ENCODE measurements around the gene NLRP6. TPM values are rescaled to one million over a fixed set of nuclear protein-coding genes. Genes with fewer than 3 reads are reported as not detected.

NLRP6 gene
- total RNA-seq, 2 experiments from 2014 or later, result 0.25 to 0.65 TPM

- Histone ChIP-seq H4K20me1 (ENCODE audit: insufficient read depth, low read length) (no peaks in the 10 kb centered on the region), H3K9me2 (ENCODE audit: insufficient read depth, low read length) (no peaks in the 10 kb centered on the region), H3K79me2 (ENCODE audit: insufficient read depth, low read depth, low read length) (no peaks in the 10 kb centered on the region), H3K9me3 (ENCODE audit: low read length) (no peaks in the 10 kb centered on the region), H3K36me3 (ENCODE audit: insufficient read depth, low read length) (peaks cover 18% of the 10 kb centered on the region), H2AFZ (ENCODE audit: low read length) (no peak overlapping the region), H3K27ac (ENCODE audit: low read depth, low read length, poor library complexity, severe bottlenecking) (peak overlapping the region; percentile 25), H3K4me2 (ENCODE audit: low read length) (peak overlapping the region; percentile 39), H3K4me3 (ENCODE audit: low read depth, low read length, poor library complexity, severe bottlenecking) (no peak overlapping the region), H3K4me1 (ENCODE audit: insufficient read depth, low read length, poor library complexity, severe bottlenecking) (peaks cover 31% of the 10 kb centered on the region)
- no TSS peak for BruUV-seq (replicated peaks)
- ChIA-PET CTCF (ENCODE audit: unreplicated experiment) (no interaction called here), POLR2A (interaction anchor here (0.6 to 1.9 kb wide), 2 partner anchors 10 to 11 kb away, joined by 3 to 7 read pairs; no protein-coding TSS in a partner anchor)
- intact Hi-C loops (cut with micrococcal nuclease; ENCODE audit: unreplicated experiment), result loop anchor here (10.0 kb wide), 1 partner anchor 48 kb away; the partner anchor contains the start of gene IFITM2
- TF ChIP-seq CTCF (conservative IDR thresholded peaks at IDR 0.05; ENCODE audit: low read length) (no peak), EZH2phosphoT487 (IDR thresholded peaks at IDR 0.05; ENCODE audit: borderline replicate concordance, low read depth, low read length) (no peak)
- DNase-seq (ENCODE audit: low spot score), result peak; percentile 67
Measured at GRCh38 chr11:256952-257737, 21.1 kb upstream of the NLRP6 start.

GRCh38 chr11:257766-258493 is 20.3 kb upstream of the NLRP6 start:
- intact Hi-C loops (cut with micrococcal nuclease; ENCODE audit: unreplicated experiment), result loop anchor here (10.0 kb wide), 1 partner anchor 47 kb away; the partner anchor contains the start of gene IFITM2
- Histone ChIP-seq H3K27ac (ENCODE audit: low read depth, low read length, poor library complexity, severe bottlenecking) (peak overlapping the region; percentile 25), H3K4me2 (ENCODE audit: low read length) (peak overlapping the region; percentile 39; the same call in 1 of the 2 replicates), H3K9me3 (ENCODE audit: low read length) (no peaks in the 10 kb centered on the region), H3K9me2 (ENCODE audit: insufficient read depth, low read length) (no peaks in the 10 kb centered on the region), H4K20me1 (ENCODE audit: insufficient read depth, low read length) (no peaks in the 10 kb centered on the region), H3K79me2 (ENCODE audit: insufficient read depth, low read depth, low read length) (no peaks in the 10 kb centered on the region), H3K36me3 (ENCODE audit: insufficient read depth, low read length) (peaks cover 10% of the 10 kb centered on the region), H3K4me3 (ENCODE audit: low read depth, low read length, poor library complexity, severe bottlenecking) (no peak overlapping the region), H3K4me1 (ENCODE audit: insufficient read depth, low read length, poor library complexity, severe bottlenecking) (peaks cover 35% of the 10 kb centered on the region), H2AFZ (ENCODE audit: low read length) (no peak overlapping the region)
- DNase-seq (ENCODE audit: low spot score), result peak; percentile 59
- no TSS peak for BruUV-seq (replicated peaks)
- TF ChIP-seq EZH2phosphoT487 (IDR thresholded peaks at IDR 0.05; ENCODE audit: borderline replicate concordance, low read depth, low read length), result no peak
- TF ChIP-seq CTCF (conservative IDR thresholded peaks at IDR 0.05; ENCODE audit: low read length), result peak; percentile 66
- ChIA-PET POLR2A (interaction anchor here (1.9 kb wide), 1 partner anchor 10 kb away, joined by 7 read pairs; no protein-coding TSS in a partner anchor), CTCF (ENCODE audit: unreplicated experiment) (no interaction called here)

Measured in OCI-LY7 (cell line).